Effector memory CD8-positive, alpha-beta T cell (primary cell): ENCODE results near the gene KCNA10.
A peak's percentile ranks its signal among the peaks of the same experiment; 100 is the strongest.

Source experiments
- ATAC-seq: fragments of 150-1000 bp; cut with Tn5 transposase; replicated peaks from 2 replicates; pipeline ENCODE4 v1.10.0; 2021; ENCODE audit warnings: mild to moderate bottlenecking, moderate library complexity
- DNase-seq, 3 experiments: peaks; one replicate each; pipeline ENCODE4 v3.0.0; 2021
- H3K27ac Mint-ChIP-seq, 2 donors: one replicate each; pipeline ENCODE4 v1.8.0; 2022; ENCODE audit warnings: mild to moderate bottlenecking in 2 of 2, mixed read lengths in 2 of 2, moderate library complexity in 2 of 2
- H3K27me3 Mint-ChIP-seq, 2 donors: one replicate each; pipeline ENCODE4 v1.8.0; 2022; ENCODE audit warnings: mixed read lengths in 2 of 2
- H3K36me3 Mint-ChIP-seq: one replicate; pipeline ENCODE4 v1.8.0; 2022; ENCODE audit warnings: mild to moderate bottlenecking, moderate library complexity, mixed read lengths; ENCODE audit not compliant: insufficient read depth
- H3K4me1 Mint-ChIP-seq, 2 donors: one replicate each; pipeline ENCODE4 v1.8.0; 2022; ENCODE audit warnings: low read depth in 2 of 2, mixed read lengths in 2 of 2
- H3K4me3 Mint-ChIP-seq, 2 donors: one replicate each; pipeline ENCODE4 v1.8.0; 2022; ENCODE audit warnings: mild to moderate bottlenecking in 2 of 2, mixed read lengths in 2 of 2, moderate library complexity in 2 of 2
- H3K9me3 Mint-ChIP-seq, 2 donors: one replicate each; pipeline ENCODE4 v1.8.0; 2022; ENCODE audit warnings: mixed read lengths in 2 of 2

Gene KCNA10

DNA sequence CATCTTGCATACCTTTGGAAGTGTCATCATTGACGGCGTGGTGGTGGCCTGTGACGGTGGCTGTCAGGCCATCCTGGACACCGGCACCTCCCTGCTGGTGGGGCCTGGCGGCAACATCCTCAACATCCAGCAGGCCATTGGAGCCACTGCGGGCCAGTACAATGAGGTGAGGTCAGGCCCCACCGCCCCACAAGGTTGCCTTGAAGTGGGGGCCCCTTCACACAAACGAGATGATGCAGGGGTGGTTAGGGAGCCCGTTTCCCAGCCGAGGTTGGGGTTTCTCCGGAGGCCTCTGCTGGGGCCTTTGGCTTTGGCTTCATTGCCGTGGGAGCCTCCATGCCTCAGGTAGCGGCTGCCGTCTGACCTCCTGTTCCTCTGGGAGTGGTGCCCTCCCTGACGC lies 29.6 kb downstream of the KCNA10 start:
- no peaks in the 10 kb centered on the region for H3K36me3 Mint-ChIP-seq
- ATAC-seq: no peak
- H3K27me3 Mint-ChIP-seq: peaks cover 25 to 40% of the 10 kb centered on the region in 2 donors
- no peak overlapping the region for H3K27ac Mint-ChIP-seq
- no peaks in the 10 kb centered on the region for H3K4me1 Mint-ChIP-seq
- DNase-seq: no peak
- no peak overlapping the region for H3K4me3 Mint-ChIP-seq
- H3K9me3 Mint-ChIP-seq: no peaks in the 10 kb centered on the region

DNA sequence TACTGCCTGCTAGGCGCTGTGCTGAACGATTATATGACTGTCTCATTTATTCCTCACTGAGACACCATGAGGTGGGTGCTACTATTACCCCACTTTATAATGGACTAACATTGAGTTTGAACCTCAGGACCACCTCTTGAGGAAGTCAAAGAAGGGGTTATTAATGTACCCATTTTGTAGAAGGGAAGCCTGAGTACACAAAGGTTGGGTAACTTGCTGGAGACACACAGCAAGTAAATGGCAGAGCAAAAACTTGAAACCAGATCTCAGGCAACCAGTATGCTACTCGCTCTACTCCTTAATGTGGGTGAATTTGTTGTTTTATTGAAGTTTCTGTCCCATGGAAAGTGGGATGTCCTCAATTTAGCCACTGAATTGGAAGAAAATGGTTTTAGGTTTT lies 30.1 kb downstream of the KCNA10 start:
- ATAC-seq (no peak), DNase-seq (no peak)
- peaks cover 30 to 45% of the 10 kb centered on the region in 2 donors for H3K27me3 Mint-ChIP-seq
- no peaks in the 10 kb centered on the region for H3K36me3 Mint-ChIP-seq
- no peak overlapping the region for H3K27ac Mint-ChIP-seq
- H3K4me1 Mint-ChIP-seq: no peaks in the 10 kb centered on the region
- H3K4me3 Mint-ChIP-seq: no peak overlapping the region
- no peaks in the 10 kb centered on the region for H3K9me3 Mint-ChIP-seq

DNA sequence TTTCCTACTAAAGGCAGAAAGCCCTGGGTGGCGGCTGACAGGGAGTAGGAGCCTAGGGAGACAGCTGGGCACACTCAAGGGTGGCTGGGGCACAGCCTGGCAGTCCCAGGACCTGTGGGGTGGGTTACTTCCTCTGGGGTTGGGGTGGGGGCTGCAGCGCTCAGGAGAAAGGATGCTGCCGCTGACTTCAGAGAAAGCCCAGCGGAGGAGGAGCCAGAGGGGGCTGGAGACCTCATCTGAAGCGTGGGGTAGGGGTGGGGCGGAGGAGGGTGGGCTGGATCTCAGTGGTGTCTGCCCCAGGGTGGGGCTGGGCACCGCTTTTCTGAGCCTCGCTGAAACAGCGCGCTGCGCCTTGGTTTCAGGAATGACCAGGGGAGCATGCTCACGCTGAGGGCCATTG lies 30.8 kb downstream of the KCNA10 start:
- Mint-ChIP-seq H3K36me3 (no peaks in the 10 kb centered on the region), H3K9me3 (no peaks in the 10 kb centered on the region), H3K27ac (no peak overlapping the region), H3K4me3 (no peak overlapping the region), H3K4me1 (peaks cover 0 to 6% of the 10 kb centered on the region in 2 donors), H3K27me3 (peaks cover 37 to 52% of the 10 kb centered on the region in 2 donors)
- ATAC-seq (no peak), DNase-seq (no peak)

DNA sequence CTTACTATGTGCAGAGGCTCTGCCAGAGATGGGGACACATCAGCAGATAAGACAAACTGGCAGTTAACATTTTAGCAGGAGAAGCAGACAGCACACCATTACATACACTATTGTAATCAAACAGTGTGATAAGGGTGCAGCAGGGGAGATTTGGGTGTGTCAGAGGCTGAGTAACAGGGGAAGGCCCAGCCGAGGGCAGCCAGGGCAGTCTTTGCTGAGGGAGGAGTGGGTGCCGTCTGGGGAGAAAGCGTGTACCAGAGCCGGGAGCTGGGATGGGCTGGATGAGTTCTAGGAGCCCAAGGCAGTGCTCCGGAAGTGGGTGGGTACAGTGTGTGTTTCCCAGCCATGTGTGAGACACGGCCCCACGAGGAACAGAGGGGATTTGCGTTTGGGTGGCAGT lies 31.2 kb downstream of the KCNA10 start:
- H3K4me1 Mint-ChIP-seq: peaks cover 0 to 9% of the 10 kb centered on the region in 2 donors

DNA sequence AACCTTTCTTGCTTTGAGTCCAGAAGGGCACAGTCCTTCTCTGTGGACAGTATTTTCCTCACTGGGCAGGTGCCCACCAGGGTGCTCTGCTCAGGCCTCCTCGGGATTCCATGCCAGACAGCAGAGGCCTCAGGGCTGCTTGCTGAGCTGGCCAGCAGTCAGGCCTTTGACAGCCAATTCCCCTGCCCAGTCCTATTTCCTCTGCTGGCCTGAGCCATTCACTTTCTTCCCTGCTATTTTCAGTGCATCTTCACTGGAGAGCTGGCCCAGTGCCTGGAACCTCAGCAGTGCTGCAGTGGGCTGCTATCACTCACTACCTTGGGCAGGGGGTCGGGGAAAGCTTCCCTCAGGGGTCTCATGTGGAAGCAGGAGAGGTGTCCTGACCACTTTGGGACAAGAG lies 33.2 kb downstream of the KCNA10 start:
- Mint-ChIP-seq H3K27ac (no peak overlapping the region), H3K36me3 (no peaks in the 10 kb centered on the region), H3K4me3 (no peak overlapping the region), H3K27me3 (peaks cover 38 to 57% of the 10 kb centered on the region in 2 donors), H3K4me1 (peaks cover 0 to 9% of the 10 kb centered on the region in 2 donors), H3K9me3 (no peaks in the 10 kb centered on the region)
- DNase-seq (no peak), ATAC-seq (no peak)

More for the DNA sequence above, 31.2 kb downstream of the KCNA10 start:
- Mint-ChIP-seq H3K4me3 (no peak overlapping the region), H3K27me3 (peaks cover 38 to 57% of the 10 kb centered on the region in 2 donors), H3K9me3 (no peaks in the 10 kb centered on the region), H3K27ac (no peak overlapping the region), H3K36me3 (no peaks in the 10 kb centered on the region)
- ATAC-seq (no peak), DNase-seq (no peak)

DNA sequence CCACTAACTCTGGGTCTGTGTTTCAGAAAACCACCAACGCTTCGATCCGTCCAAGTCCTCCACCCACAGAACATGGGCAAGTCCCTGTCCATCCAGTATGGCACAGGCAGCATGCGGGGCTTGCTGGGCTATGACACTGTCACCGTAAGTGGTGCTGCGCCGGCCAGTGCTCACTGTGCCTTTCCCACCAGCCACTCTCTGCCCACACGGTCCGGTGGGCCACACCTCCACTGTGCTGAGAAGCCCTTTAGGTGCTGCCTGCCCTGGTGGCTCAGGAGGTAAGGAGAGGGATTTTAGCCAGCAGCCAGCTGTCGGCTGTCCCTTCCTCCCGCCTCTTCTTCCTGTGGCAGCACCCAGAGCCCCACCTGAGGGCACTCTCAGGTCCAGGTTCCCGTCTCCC lies 34.2 kb downstream of the KCNA10 start:
- Mint-ChIP-seq H3K4me3 (no peak overlapping the region), H3K9me3 (no peaks in the 10 kb centered on the region), H3K4me1 (peaks cover 0 to 9% of the 10 kb centered on the region in 2 donors), H3K36me3 (no peaks in the 10 kb centered on the region), H3K27ac (no peak overlapping the region), H3K27me3 (peaks cover 38 to 62% of the 10 kb centered on the region in 2 donors)
- ATAC-seq: no peak
- DNase-seq: no peak

DNA sequence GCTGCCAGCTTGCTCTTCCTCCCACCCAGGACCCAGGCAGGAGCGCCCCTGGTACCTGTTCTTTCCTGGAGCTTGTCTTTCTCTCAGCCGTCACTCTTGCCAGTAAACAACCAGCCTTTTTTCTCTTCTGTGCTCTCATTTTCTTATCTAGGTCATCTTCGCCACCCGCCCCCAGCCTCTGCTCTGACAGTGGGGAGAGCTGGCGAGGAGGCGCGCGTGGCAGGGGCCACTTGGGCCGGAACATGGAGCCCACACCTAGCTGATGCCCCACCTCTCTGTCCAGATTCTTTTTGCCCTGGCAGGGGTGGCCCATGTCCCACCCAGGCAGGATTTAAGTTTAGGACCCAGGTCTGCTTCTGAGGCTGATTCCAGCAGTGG lies 35.7 kb downstream of the KCNA10 start:
- Mint-ChIP-seq H3K9me3 (no peaks in the 10 kb centered on the region), H3K4me3 (peak overlapping the region in 1 of 2 donors; percentile 31), H3K27ac (no peak overlapping the region), H3K36me3 (no peaks in the 10 kb centered on the region), H3K4me1 (peaks cover 0 to 9% of the 10 kb centered on the region in 2 donors), H3K27me3 (peaks cover 38 to 69% of the 10 kb centered on the region in 2 donors)
- ATAC-seq (no peak), DNase-seq (no peak)

GRCh38 chr1:110482662-110483307 lies 36.2 kb downstream of the KCNA10 start:
- Mint-ChIP-seq H3K4me3 (peak overlapping the region in 1 of 2 donors; percentile 31), H3K4me1 (peaks cover 0 to 9% of the 10 kb centered on the region in 2 donors), H3K36me3 (no peaks in the 10 kb centered on the region), H3K27me3 (peaks cover 35 to 66% of the 10 kb centered on the region in 2 donors), H3K27ac (no peak overlapping the region), H3K9me3 (no peaks in the 10 kb centered on the region)
- no peak for ATAC-seq
- DNase-seq: no peak

DNA sequence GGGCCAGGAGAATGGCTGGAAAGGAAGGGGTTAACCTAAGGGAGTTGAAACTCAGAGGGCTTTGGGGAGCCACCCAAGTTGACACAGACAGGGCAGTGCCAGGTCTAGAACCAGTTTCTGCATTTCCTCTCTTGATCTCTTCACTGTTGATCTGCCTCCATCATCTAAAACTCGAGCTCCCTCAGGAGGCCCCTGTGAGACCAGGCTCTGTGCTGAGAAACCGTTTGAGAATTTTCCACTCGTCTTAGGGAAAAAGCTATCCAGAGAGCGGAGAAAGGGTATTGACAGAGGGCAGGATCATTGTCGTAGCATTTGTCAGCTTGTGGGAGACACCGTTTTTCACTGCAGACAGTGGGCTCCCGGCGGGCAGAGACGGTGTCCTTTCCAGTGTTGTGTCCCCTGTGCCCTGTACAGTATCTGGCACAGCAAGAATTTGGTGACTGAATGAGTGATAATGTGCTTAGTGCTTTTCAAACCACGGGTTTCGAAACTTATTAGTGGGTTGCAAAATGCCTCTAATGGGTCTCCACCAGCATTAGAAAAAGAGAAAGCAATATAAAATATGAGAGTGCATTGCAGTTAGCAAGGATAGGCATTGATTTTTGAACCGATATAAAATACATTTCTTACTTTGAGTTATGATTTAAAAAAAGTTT lies 36.9 kb downstream of the KCNA10 start:
- peaks cover 0 to 9% of the 10 kb centered on the region in 2 donors for H3K4me1 Mint-ChIP-seq
- H3K4me3 Mint-ChIP-seq: no peak overlapping the region
- ATAC-seq (no peak), DNase-seq (no peak)
- no peaks in the 10 kb centered on the region for H3K36me3 Mint-ChIP-seq
- peaks cover 28 to 66% of the 10 kb centered on the region in 2 donors for H3K27me3 Mint-ChIP-seq
- no peak overlapping the region for H3K27ac Mint-ChIP-seq
- H3K9me3 Mint-ChIP-seq: no peaks in the 10 kb centered on the region

DNA sequence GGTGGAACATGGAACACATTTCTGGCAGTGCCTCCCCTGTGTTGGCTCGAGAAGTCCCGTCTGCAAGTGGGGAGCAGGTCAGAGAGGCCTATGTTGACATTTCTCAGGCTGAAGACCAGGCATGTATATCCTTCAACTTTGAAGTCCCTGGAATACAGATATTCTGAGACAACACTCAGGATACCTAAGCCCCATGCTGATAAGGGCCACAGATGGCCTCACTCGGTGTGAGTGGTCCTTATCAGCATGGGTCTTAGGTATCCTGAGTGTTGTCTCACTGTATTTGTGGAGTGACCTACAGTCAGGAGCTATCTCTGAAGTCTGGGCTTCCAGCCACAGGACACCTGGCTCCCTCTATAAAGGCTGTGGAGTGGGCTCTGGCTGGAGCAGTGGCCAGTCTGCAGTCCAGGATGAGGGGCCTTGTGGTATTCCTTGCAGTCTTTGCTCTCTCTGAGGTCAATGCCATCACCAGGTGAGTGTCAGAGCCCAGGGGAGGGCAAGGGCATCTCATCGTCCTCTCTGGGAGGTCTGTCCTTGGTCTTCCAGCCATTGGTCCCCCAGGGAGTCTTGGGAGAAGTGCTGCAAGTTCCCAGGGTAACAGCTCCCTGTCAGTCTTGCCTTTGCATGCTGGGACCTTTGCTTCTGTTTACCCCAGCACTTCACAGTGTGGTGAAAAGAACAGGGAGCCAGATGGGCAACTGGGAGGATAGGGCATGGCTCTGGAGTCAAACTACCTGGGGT lies 38.4 kb downstream of the KCNA10 start:
- peaks cover 0 to 9% of the 10 kb centered on the region in 2 donors for H3K4me1 Mint-ChIP-seq
- H3K27me3 Mint-ChIP-seq: peaks cover 25 to 57% of the 10 kb centered on the region in 2 donors
- no peak for ATAC-seq
- H3K4me3 Mint-ChIP-seq: no peak overlapping the region
- H3K9me3 Mint-ChIP-seq: no peaks in the 10 kb centered on the region
- no peak for DNase-seq
- H3K36me3 Mint-ChIP-seq: no peaks in the 10 kb centered on the region
- no peak overlapping the region for H3K27ac Mint-ChIP-seq

- no peak for DNase-seq
- no peak overlapping the region for H3K4me3 Mint-ChIP-seq
- H3K27me3 Mint-ChIP-seq: peaks cover 13 to 44% of the 10 kb centered on the region in 2 donors
- H3K9me3 Mint-ChIP-seq: no peaks in the 10 kb centered on the region
- no peak overlapping the region for H3K27ac Mint-ChIP-seq
- no peak for ATAC-seq
- peaks cover 0 to 9% of the 10 kb centered on the region in 2 donors for H3K4me1 Mint-ChIP-seq
- H3K36me3 Mint-ChIP-seq: no peaks in the 10 kb centered on the region
Observed at GRCh38 chr1:110478886-110479285, 40.1 kb downstream of the KCNA10 start.

- no peaks in the 10 kb centered on the region for H3K36me3 Mint-ChIP-seq
- DNase-seq: no peak
- H3K4me3 Mint-ChIP-seq: no peak overlapping the region
- no peak overlapping the region for H3K27ac Mint-ChIP-seq
- ATAC-seq: no peak
- H3K27me3 Mint-ChIP-seq: peaks cover 5 to 44% of the 10 kb centered on the region in 2 donors
- H3K4me1 Mint-ChIP-seq: peaks cover 0 to 3% of the 10 kb centered on the region in 2 donors
- no peaks in the 10 kb centered on the region for H3K9me3 Mint-ChIP-seq
Observed at GRCh38 chr1:110477967-110478640, 40.9 kb downstream of the KCNA10 start.

- Mint-ChIP-seq H3K9me3 (no peaks in the 10 kb centered on the region), H3K36me3 (no peaks in the 10 kb centered on the region), H3K4me1 (no peaks in the 10 kb centered on the region), H3K27me3 (peaks cover 5 to 45% of the 10 kb centered on the region in 2 donors), H3K4me3 (no peak overlapping the region), H3K27ac (no peak overlapping the region)
- DNase-seq (no peak), ATAC-seq (no peak)
Observed at GRCh38 chr1:110477445-110477957, 41.5 kb downstream of the KCNA10 start.
